Measurements from ENCODE around the gene RNF114. TPM values are rescaled to one million over a fixed set of nuclear protein-coding genes. Genes with fewer than 3 reads are reported as not detected.

The RNF114 gene
- total RNA-seq, 1 donor: 114 TPM

DNA sequence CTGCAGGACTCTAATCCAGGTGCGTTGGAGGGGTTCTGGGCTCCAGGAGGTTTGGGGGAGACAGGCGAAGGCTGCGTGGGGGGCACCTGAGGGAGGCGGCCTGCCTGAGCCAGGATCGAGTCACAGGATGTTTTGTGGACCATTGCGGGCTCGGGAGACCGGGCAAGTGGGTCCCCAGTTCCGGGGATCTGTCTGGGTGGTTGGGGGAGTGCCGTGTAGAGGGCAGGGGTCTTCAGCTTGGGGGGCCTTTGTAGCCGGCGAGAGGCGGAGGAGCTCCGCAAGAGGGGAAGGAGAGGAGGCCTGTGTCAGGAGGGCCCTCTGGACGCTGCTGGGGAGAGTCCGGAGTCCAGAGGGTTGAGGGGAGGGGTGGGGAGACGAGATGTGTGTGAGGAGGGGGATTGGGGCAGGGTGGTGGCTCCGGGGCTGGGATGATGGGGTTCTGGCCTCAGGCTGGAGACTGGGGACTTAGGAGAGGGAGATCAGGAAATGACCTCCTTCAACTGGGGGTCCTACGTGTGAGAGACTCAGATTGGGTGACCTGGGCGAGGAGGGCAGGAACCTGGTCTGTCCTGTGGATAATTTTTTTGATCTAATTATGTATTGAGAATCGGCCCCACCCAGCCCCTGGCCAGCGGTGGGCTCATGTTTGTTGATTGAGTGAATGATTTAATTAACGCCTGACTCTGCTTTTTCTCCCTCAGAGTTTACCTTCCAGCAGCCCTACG lies 47.1 kb downstream of the RNF114 start:
- no peak for DNase-seq (ENCODE audit: low read depth)
- H3K4me3 ChIP-seq (ENCODE audit: low read depth, low read length): peak overlapping the region; percentile 98
- TF ChIP-seq, protein P1, sequence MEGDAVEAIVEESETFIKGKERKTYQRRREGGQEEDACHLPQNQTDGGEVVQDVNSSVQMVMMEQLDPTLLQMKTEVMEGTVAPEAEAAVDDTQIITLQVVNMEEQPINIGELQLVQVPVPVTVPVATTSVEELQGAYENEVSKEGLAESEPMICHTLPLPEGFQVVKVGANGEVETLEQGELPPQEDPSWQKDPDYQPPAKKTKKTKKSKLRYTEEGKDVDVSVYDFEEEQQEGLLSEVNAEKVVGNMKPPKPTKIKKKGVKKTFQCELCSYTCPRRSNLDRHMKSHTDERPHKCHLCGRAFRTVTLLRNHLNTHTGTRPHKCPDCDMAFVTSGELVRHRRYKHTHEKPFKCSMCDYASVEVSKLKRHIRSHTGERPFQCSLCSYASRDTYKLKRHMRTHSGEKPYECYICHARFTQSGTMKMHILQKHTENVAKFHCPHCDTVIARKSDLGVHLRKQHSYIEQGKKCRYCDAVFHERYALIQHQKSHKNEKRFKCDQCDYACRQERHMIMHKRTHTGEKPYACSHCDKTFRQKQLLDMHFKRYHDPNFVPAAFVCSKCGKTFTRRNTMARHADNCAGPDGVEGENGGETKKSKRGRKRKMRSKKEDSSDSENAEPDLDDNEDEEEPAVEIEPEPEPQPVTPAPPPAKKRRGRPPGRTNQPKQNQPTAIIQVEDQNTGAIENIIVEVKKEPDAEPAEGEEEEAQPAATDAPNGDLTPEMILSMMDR (IDR thresholded peaks at IDR 0.05; ENCODE audit: insufficient read depth, low read length): no peak

DNA sequence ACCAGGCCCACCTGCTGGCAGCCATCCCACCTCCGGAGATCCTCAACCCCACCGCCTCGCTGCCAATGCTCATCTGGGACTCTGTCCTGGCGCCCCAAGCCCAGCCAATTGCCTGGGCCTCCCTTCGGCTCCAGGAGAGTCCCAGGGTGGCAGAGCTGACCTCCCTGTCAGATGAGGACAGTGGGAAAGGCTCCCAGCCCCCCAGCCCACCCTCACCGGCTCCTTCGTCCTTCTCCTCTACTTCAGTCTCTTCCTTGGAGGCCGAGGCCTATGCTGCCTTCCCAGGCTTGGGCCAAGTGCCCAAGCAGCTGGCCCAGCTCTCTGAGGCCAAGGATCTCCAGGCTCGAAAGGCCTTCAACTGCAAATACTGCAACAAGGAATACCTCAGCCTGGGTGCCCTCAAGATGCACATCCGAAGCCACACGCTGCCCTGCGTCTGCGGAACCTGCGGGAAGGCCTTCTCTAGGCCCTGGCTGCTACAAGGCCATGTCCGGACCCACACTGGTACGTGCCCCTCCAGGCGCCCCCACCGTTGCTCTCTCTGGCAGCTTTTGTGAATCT lies 47.7 kb downstream of the RNF114 start:
- TF ChIP-seq, protein P1 (IDR thresholded peaks at IDR 0.05; ENCODE audit: insufficient read depth, low read length): no peak
- H3K4me3 ChIP-seq (ENCODE audit: low read depth, low read length): peak overlapping the region; percentile 98
- DNase-seq (ENCODE audit: low read depth): peak; percentile 66

DNA sequence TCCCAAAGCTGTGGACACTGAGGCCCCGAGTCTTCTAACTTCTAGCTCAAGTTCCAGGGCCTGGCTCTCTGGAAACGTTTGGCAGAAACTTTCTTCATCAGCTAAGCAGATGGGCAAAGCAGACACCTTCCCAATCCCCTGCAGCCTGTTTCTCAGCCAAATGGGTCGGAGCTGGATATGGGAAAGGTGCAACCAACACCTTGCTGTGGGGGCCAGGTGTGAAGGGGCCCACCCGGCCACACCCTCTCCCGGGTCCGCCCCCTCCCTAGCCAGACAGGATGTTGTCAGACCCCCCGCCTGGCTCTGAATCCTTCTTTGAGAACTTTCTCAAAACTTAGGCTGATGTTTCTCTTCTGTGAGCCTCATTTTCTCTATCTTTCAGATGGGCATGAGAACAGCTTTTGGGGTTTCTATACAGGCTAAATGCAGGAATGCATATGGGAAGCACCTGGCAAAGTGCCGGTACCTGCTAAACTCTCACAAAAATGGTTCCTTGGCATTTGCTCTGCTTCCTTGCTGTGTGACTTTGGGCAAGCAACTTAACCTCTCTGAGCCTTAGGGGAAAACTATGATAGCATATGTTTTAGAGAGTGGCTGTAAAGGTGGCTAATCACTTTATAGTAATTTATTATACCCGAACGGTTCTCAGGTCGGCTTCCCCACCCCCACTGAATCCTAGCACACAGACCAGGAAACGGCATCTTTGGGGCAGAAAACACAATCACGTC lies 48.4 kb downstream of the RNF114 start:
- TF ChIP-seq, protein P1 (IDR thresholded peaks at IDR 0.05; ENCODE audit: insufficient read depth, low read length): no peak
- no peak for DNase-seq (ENCODE audit: low read depth)
- peak overlapping the region; percentile 98 for H3K4me3 ChIP-seq (ENCODE audit: low read depth, low read length)

DNA sequence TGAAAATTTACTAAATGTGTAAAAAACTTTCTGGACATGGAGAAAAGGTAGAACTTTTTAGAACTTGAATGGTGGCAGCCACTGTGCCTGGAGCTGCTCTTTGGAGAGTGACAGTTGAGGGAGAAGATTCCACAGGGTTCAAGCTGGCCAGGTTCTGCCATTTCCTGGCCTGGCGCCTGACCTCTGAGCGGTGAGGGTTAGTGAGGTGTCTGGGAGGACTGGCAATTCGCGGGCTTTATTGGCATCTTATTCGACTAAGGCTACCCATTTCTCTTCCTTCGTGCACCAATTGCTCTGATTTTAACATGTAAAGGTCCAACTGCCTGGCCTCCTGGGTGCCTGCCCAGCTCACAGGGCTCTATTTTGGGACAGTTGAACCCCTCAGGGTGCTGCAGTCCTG lies 49.0 kb downstream of the RNF114 start:
- no peak for DNase-seq (ENCODE audit: low read depth)
- peak overlapping the region; percentile 98 for H3K4me3 ChIP-seq (ENCODE audit: low read depth, low read length)
- TF ChIP-seq, protein P1 (IDR thresholded peaks at IDR 0.05; ENCODE audit: insufficient read depth, low read length): no peak

DNA sequence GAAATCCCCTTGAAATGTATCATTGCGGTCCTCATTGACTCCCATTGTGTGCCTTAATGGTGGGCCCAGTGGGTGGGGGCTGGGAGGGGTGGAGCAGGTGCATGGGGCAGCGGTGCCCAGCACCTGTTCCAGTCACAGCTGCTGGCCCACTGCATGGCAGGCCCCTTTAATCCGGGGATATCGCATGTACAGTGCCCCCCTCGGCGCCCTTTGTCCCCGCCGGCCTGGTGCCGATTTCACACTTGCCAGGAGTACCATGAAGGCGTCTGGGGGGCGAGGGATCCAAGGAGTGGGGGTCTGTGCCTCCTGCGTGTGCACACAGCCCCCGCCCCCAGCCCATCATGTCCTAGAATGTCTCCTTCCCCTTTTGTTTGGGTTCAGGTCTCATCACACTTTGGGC lies 49.4 kb downstream of the RNF114 start:
- TF ChIP-seq, protein P1 (IDR thresholded peaks at IDR 0.05; ENCODE audit: insufficient read depth, low read length): no peak
- DNase-seq (ENCODE audit: low read depth): no peak
- peak overlapping the region; percentile 98 for H3K4me3 ChIP-seq (ENCODE audit: low read depth, low read length)

DNA sequence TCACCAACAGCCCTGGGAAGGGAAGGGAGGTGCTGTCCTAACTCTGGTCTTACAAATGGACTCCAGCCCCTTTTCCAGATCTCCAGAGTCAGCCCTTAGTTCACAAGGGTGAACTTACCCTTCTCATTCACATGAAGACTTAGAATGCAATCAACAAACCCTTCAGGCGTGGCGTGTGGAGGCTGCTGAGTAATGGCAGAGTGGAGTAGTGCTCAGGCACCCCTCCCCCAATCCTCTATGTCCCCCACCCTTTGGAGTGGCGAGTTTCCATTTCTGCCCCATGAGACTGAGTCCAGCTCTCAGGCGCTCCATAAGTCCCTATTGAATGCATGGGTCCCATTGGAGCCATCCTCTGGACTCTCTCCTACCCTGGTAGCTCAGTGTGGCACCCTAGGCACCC lies 49.9 kb downstream of the RNF114 start:
- peak overlapping the region; percentile 98 for H3K4me3 ChIP-seq (ENCODE audit: low read depth, low read length)
- TF ChIP-seq, protein P1 (IDR thresholded peaks at IDR 0.05; ENCODE audit: insufficient read depth, low read length): no peak
- no peak for DNase-seq (ENCODE audit: low read depth)
